Activated gamma-delta T cell treated with anti-CD3 and anti-CD28 coated beads, Interleukin-2, amount 50 U/mL, for 16 hours (primary cell): ENCODE measurements around the gene HYDIN.
"Not testable (repeated sequence)": the region's sequence is repeated elsewhere in the genome, so short reads cannot be mapped to it uniquely, and the experiment has no call there.

Experiments used
- DNase-seq: peaks from one replicate; pipeline ENCODE4 v3.0.0-alpha.2; 2020; ENCODE audit warnings: low read depth

Gene HYDIN

GRCh38 chr16:71105881-71106280 is 124.6 kb downstream of the HYDIN start:
- DNase-seq: not testable (repeated sequence)

GRCh38 chr16:71083573-71083972 is 146.9 kb downstream of the HYDIN start:
- not testable (repeated sequence) for DNase-seq

GRCh38 chr16:71080777-71081176 is 149.7 kb downstream of the HYDIN start:
- not testable (repeated sequence) for DNase-seq

- DNase-seq: not testable (repeated sequence)
Measured at GRCh38 chr16:71080262-71080661, 150.3 kb downstream of the HYDIN start.

GRCh38 chr16:71070651-71071050 is 159.9 kb downstream of the HYDIN start:
- DNase-seq: not testable (repeated sequence)

GRCh38 chr16:71069842-71070241 is 160.7 kb downstream of the HYDIN start:
- DNase-seq: not testable (repeated sequence)

GRCh38 chr16:71053897-71054609 is 176.5 kb downstream of the HYDIN start:
- DNase-seq: not testable (repeated sequence)

DNA sequence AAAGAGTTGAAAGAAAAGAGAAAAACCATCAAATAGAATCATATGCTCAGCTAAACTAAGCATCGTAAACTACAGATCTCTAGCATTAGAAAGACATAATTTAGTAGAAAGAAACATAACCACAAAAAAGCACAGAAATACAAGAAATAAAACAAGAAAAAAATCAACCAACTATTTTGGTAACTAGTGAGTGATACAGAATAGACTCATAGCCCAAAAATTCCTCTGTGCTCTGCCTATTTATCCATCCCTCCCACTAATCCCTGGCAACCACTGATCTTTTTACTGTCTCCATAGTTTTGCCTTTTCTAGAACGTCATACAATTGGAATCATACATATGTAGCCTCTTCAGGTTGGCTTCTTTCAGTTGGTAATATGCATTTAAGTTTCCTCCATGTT is 180.2 kb downstream of the HYDIN start:
- not testable (repeated sequence) for DNase-seq

DNA sequence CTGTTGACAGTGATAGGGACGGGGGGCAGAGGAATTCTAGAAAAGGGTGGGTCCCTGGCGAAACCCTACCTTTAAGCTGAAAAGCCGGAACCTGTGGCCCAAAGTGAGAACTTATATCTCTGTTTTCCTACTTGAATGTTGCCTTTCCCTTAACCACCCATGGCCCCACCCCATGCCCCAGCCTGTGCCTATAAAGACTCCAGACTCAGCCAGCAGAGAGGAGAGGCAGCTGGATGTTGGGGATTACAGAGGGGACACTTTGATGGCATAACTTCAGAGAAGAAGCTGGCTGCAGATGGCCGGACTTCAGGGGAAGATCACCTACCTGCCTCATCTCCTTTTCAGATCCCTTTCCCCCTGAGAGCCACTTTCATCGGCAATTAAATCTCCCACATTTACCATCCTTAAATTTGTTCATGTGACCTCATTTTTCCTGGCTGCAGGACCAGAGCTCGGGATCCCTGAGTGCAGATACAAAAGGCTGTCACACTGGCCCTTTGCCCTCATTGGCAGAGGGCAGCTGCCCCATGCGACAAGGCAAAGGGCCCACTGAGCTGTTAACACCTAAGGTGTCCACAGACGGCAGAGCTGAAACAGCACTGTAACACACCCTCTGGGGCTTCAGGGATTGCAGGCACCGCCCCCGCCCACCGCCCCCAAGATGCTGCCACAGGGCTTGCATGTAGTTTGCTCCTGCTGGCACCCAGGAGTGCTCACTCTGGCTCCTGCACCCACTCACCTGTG is 191.0 kb downstream of the HYDIN start:
- not testable (repeated sequence) for DNase-seq

GRCh38 chr16:71038421-71038820 is 192.1 kb downstream of the HYDIN start:
- DNase-seq: not testable (repeated sequence)

- not testable (repeated sequence) for DNase-seq
Measured at GRCh38 chr16:71037987-71038386, 192.5 kb downstream of the HYDIN start.

DNA sequence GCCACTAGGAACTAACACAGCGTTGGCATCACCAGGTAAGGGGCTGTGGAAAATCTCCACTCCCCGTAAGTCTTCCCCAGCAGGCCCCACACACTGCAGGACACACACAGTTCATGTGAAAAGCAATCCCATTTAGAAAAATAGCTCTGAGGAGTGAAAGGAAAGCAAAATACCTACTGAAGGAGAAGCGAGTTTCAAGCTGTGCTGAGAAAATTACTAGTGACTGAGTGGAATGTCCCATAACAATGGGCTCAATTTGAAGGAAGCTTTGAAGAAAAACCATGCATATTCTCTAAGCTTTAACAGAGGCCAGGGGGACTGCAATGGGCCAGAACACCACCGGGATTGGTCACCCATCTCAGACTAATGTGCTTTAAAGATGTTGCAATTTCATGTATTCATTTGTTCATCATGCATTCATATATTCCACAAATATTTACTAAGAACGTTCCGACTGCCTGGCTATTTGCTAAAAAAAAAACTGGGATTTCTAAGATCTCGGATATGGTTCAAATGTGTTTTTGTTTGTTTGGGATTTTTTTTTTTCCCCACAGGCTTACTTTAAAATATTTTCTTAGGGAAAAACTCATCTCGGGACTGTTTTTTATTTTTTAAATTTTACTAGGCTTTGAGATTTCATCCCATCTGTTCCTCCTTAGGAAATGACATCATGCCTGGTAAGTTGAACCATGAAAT is 202.3 kb downstream of the HYDIN start:
- DNase-seq: not testable (repeated sequence)

DNA sequence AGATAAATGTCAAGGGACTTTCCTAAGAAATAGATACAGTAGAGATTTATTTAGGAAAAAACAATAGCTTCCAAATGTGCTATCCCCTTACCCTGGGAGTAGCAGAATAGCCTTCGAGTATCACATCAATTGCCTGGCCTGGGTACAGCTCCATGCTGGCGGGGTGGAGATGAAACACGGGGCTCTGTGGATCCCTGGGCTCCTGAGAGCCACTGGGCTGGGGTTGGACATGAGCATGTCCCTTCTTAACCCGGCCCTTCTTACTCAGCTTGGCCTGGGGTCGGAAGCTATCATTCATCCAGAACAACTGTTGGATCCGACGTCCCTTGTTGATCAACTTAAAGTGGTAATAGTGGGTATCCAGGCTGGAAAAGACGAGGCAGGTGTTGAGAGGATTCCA is 203.0 kb downstream of the HYDIN start:
- not testable (repeated sequence) for DNase-seq

DNA sequence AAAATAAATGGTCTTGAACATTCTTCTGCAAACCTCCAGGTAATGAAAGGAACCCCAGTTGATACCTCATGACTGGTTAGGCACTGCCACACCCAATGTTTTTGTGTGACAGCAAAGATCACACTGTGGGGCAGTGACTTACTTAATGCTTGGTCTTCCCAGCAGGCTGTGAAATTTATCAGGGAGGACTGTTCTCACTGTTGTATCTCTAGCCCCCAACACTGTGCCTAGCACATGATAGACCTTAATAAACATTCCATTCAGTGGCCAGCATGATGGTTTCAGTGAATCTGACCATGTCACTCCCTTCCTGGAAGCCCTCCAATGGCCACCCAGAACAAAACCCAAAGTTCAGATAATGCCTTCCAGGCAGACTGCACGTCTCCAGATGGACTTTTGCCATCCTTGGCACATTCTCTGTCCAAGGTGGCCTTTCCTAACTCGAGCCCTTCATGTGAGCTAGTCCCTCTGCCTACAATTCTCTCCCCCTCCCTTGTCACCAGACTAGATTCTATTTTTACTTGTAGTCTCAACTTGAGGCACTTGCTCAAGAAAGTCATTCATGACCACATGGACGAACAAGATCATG is 206.6 kb downstream of the HYDIN start:
- not testable (repeated sequence) for DNase-seq

DNA sequence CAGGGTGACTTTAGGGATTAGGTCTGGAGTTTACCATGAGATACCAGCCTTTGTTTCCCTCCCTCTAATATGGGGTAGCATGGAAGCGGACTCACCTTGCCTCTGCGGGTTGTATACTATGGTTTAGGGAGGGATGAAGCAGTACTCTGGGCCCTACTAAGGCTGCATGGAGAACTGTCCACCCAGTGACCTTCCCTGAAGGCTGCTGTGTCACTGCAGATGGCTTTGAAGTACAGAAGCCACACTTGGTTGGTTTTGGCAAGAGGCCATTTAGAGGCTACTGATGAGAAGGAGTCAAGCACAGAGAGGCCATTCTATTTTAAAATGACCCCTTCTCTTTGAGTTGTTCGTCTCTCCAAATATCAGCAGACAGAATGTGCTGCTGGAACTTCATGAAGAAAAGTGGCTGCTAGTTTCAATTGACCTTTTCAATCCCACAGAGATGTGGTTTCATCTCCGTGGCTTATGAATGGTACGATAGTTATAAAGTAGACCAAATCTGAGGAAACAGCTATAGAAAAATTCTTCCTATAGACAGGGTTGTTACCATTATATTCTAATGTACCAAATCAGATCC is 208.5 kb downstream of the HYDIN start:
- DNase-seq: not testable (repeated sequence)

DNA sequence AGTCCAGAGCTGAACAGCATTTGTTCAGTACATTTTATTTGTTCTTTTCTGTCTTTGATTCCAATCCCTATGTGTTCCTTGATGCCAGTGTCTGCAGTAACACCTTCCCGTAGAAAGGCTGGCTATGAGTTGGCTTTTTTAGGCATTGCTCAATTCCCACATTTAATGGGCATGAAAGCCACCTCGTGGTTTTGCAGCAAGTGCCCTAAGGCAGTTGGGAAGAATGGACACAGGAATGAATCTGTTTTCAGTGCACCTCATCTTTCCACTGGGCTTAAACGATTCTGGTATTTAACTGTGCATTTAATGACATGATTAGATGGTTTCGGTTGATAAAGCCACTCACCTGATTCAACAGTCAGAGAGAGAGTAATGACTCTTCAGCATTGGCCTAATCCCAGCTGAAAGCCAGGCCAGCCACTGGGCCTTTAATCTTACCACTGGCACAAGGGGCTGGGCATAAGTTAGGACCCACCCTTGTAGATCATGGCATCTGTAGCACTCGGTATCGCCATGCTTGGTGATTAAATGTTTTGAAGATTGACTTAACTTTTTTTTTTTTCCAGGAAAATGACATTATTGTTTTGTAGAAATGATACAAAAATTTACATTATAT is 211.3 kb downstream of the HYDIN start:
- DNase-seq: not testable (repeated sequence)

DNA sequence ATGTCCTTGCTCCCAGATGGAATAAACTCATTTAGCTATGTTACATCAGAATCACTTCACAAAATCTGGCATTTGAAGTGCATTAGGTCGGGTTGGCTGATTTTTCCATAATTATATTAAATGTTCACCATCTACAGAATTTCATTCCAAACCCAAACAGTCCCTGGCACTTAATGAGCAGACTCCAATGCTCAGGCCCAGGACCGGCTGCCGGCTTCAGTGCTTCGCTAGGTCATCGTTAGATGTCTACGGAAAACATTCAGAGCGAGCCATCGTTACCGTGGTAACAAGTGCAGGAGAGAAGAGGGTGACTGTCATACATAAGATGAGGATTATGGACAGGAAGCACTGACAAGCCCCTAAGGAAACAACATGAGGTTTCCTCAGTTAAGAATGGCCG is 215.1 kb downstream of the HYDIN start:
- not testable (repeated sequence) for DNase-seq

- not testable (repeated sequence) for DNase-seq
Measured at GRCh38 chr16:71009440-71010223, 220.9 kb downstream of the HYDIN start.

- DNase-seq: not testable (repeated sequence)
Measured at GRCh38 chr16:71006516-71006915, 224.0 kb downstream of the HYDIN start.

GRCh38 chr16:70999735-71000134 is 230.8 kb downstream of the HYDIN start:
- DNase-seq: not testable (repeated sequence)

- not testable (repeated sequence) for DNase-seq
Measured at GRCh38 chr16:70995799-70996198, 234.7 kb downstream of the HYDIN start.
